Endothelial cell of umbilical vein (primary cell): ENCODE data around the gene ZSCAN16. TPM values are rescaled to one million over a fixed set of nuclear protein-coding genes. Genes with fewer than 3 reads are reported as not detected.

ENCODE experiments used
- BruUV-seq: library from RNA; stranded (reverse); fragments of 400-500 nt; replicated peaks from 2 replicates; lab custom pipeline; 2021; lab: Mats Ljungman, UMichigan
- CTCF ChIA-PET: fragments of 300-600, 350-600 bp; sonication (Branson Sonifier 250); formaldehyde crosslinking; loops from one replicate; lab custom pipeline; 2021; ENCODE audit warnings: antibody characterized with exemption, inconsistent platforms; lab: Charles Lee
- POLR2A ChIA-PET: fragments of 300-600, 350-600 bp; sonication (Branson Sonifier 250); formaldehyde crosslinking; loops from one replicate; lab custom pipeline; 2021; ENCODE audit warnings: antibody characterized with exemption, inconsistent platforms; lab: Charles Lee
- DNase-seq: peaks from one replicate; pipeline ENCODE4 v3.0.0-alpha.2; 2011; ENCODE audit warnings: low read depth, low spot score
- FAIRE-seq: peaks from 2 replicates; lab custom pipeline; 2011; peaks lifted over from hg19 to GRCh38; lab: Jason Lieb, UNC
- H2AFZ ChIP-seq: 2 replicates; pipeline ENCODE4 v1.6.0; 2012; ENCODE audit warnings: low read depth, low read length, control low read depth, inconsistent platforms
- H3K27ac ChIP-seq: 2 replicates; pipeline ENCODE4 v1.5.1; 2011; ENCODE audit warnings: low read depth, mild to moderate bottlenecking, control low read depth, low read length, moderate library complexity; ENCODE audit not compliant: insufficient read depth
- H3K27me3 ChIP-seq, 2 experiments: 2 replicates each; pipeline versions ENCODE4 v1.6.0 to v1.6.1; 2011; ENCODE audit warnings: low read length in 2 of 2, mixed read lengths in 1 of 2; ENCODE audit not compliant: control insufficient read depth in 2 of 2, insufficient read depth in 2 of 2
- H3K36me3 ChIP-seq, 2 experiments: 2 replicates in 1 of 2; 3 replicates in 1 of 2; pipeline ENCODE4 v1.5.1; 2011; ENCODE audit warnings: low read length in 2 of 2, mild to moderate bottlenecking in 1 of 2, moderate library complexity in 1 of 2; ENCODE audit not compliant: control insufficient read depth in 2 of 2, insufficient read depth in 2 of 2; ENCODE audit errors: extremely low read depth in 1 of 2
- H3K4me1 ChIP-seq: 3 replicates; pipeline ENCODE4 v1.5.1; 2011; ENCODE audit warnings: mild to moderate bottlenecking, low read length; ENCODE audit not compliant: control insufficient read depth, insufficient read depth; ENCODE audit errors: extremely low read depth
- H3K4me2 ChIP-seq: 2 replicates; pipeline ENCODE4 v1.6.1; 2011; ENCODE audit warnings: low read length, control low read depth, mixed read lengths; ENCODE audit not compliant: insufficient read depth
- H3K4me3 ChIP-seq, 3 experiments: fragments of 200-600 bp in 1 of 3; sonication (generic), shearing (Covaris generic) in 1 of 3; replicated peaks in 1 of 3; 2 replicates each; pipeline ENCODE4 v1.5.1; 2011 to 2016; ENCODE audit warnings: control low read depth in 3 of 3, low read length in 3 of 3, mild to moderate bottlenecking in 2 of 3, inconsistent platforms in 1 of 3, low read depth in 1 of 3, moderate library complexity in 1 of 3; ENCODE audit not compliant: insufficient read depth in 1 of 3
- H3K79me2 ChIP-seq: 2 replicates; pipeline ENCODE4 v1.6.0; 2012; ENCODE audit warnings: low read length, inconsistent platforms; ENCODE audit not compliant: control insufficient read depth, insufficient read depth
- H3K9ac ChIP-seq: replicated peaks from 2 replicates; pipeline ENCODE3; 2011; ENCODE audit warnings: low read length, control low read depth; ENCODE audit not compliant: insufficient read depth; ENCODE audit errors: extremely low read depth
- H3K9me1 ChIP-seq: replicated peaks from 3 replicates; pipeline ENCODE4 v1.6.0; 2011; ENCODE audit warnings: mild to moderate bottlenecking, low read length; ENCODE audit not compliant: control insufficient read depth, insufficient read depth; ENCODE audit errors: extremely low read depth
- H3K9me3 ChIP-seq: replicated peaks from 2 replicates; pipeline ENCODE4 v1.5.1; 2012; ENCODE audit warnings: low read length, inconsistent platforms; ENCODE audit not compliant: control insufficient read depth, insufficient read depth
- H4K20me1 ChIP-seq: replicated peaks from 2 replicates; pipeline ENCODE3; 2011; ENCODE audit warnings: mild to moderate bottlenecking, low read length; ENCODE audit not compliant: control insufficient read depth, insufficient read depth; ENCODE audit errors: extremely low read depth
- CTCF ChIP-seq, 2 donors: IDR thresholded peaks; 1 replicate in 1 of 2; 2 replicates in 1 of 2; pipeline ENCODE4 v1.5.1; 2011; ENCODE audit warnings: low read length in 2 of 2, mild to moderate bottlenecking in 2 of 2, moderate library complexity in 2 of 2, control low read depth in 1 of 2, inconsistent platforms in 1 of 2, low read depth in 1 of 2; ENCODE audit not compliant: insufficient read depth in 1 of 2; ENCODE audit errors: extremely low read depth in 1 of 2
- EZH2 ChIP-seq: IDR thresholded peaks from 2 replicates; pipeline ENCODE4 v1.6.1; 2012; ENCODE audit warnings: borderline replicate concordance, low read depth, mild to moderate bottlenecking, moderate library complexity, low read length, inconsistent platforms; ENCODE audit not compliant: severe bottlenecking
- FOS ChIP-seq: IDR thresholded peaks from 2 replicates; pipeline ENCODE4 v1.6.1; 2011; ENCODE audit warnings: mild to moderate bottlenecking, low read length, moderate library complexity, borderline replicate concordance; ENCODE audit not compliant: insufficient read depth
- GATA2 ChIP-seq: IDR thresholded peaks from 2 replicates; pipeline ENCODE4 v1.7.0; 2011; ENCODE audit warnings: low read depth, mild to moderate bottlenecking, moderate library complexity, mixed read lengths, low read length; ENCODE audit not compliant: insufficient read length, insufficient read depth
- JUN ChIP-seq: IDR thresholded peaks from 2 replicates; pipeline ENCODE4 v1.6.1; 2011; ENCODE audit warnings: borderline replicate concordance, low read depth; ENCODE audit not compliant: insufficient read length, insufficient read depth
- MYC ChIP-seq: IDR thresholded peaks from one replicate; pipeline ENCODE4 v1.6.1; 2011; ENCODE audit warnings: mild to moderate bottlenecking, low read depth, low read length
- POLR2A ChIP-seq: IDR thresholded peaks from 2 replicates; pipeline ENCODE4 v1.6.1; 2012; ENCODE audit warnings: low read depth, mild to moderate bottlenecking, control low read depth, low read length
- POLR2AphosphoS5 ChIP-seq: IDR thresholded peaks from 2 replicates; pipeline ENCODE4 v1.6.1; 2012; ENCODE audit warnings: low read depth, mild to moderate bottlenecking, control low read depth, low read length, moderate library complexity; ENCODE audit not compliant: insufficient read depth
- dilution Hi-C: fragments of 300-500 bp; cut with MboI; formaldehyde crosslinking; loops from one replicate; pipeline ENCODE4 v1.15.0; 2019; ENCODE audit warnings: low sequenced_read_pairs; ENCODE audit not compliant: extremely low pct_ligation_motif_present
- intact Hi-C: fragments of 100-400 bp; cut with micrococcal nuclease; formaldehyde crosslinking; loops from one replicate; pipeline ENCODE4 v1.10.0; 2022
- polyA plus RNA-seq, 4 experiments: library from polyadenylated mRNA; depleted of rRNA in 3 of 4; stranded (reverse) in 3 of 4; unstranded in 1 of 4; fragments of >200 nt; gene quantifications; 2 replicates each; pipeline versions ENCODE4 v1.2.1 to v1.2.3, GENCODE V29; 2011 to 2012; ENCODE audit warnings: missing spikeins in 1 of 4
- total RNA-seq: library from RNA; stranded (reverse); gene quantifications from 2 replicates; pipeline ENCODE4 v1.2.3, GENCODE V29; 2021
- TF ChIP-seq, protein P1 (sequence below): IDR thresholded peaks from 2 replicates; pipeline ENCODE4 v1.6.1; 2011; ENCODE audit not compliant: insufficient read depth, insufficient read length

Gene ZSCAN16
- total and polyA plus RNA-seq, 2 donors (not counting 3 experiments of a cell fraction or from before 2014, with no cell fraction given): 4.9 to 7.7 TPM

- Histone ChIP-seq H3K9me1 (no peaks in the 10 kb centered on the region), H3K4me3 (no peak overlapping the region), H3K36me3 (no peaks in the 10 kb centered on the region), H4K20me1 (no peaks in the 10 kb centered on the region), H3K9me3 (no peaks in the 10 kb centered on the region), H2AFZ (no peak overlapping the region), H3K27ac (no peak overlapping the region), H3K4me2 (no peak overlapping the region), H3K79me2 (no peaks in the 10 kb centered on the region), H3K27me3 (peaks cover 0 to 7% of the 10 kb centered on the region in 2 experiments), H3K9ac (no peak overlapping the region), H3K4me1 (no peaks in the 10 kb centered on the region)
- intact Hi-C loops (no loop called here), dilution Hi-C loops (no loop called here)
- TF ChIP-seq JUN (no peak), POLR2A (no peak)
- ChIA-PET CTCF (interaction anchor here (0.5 kb wide), 1 partner anchor 428 kb away, joined by 4 read pairs; no protein-coding TSS in a partner anchor), POLR2A (no interaction called here)
- DNase-seq (no peak), FAIRE-seq (no peak)
- BruUV-seq: no TSS peak
These were observed 46.9 kb downstream of the ZSCAN16 start for GRCh38 chr6:28171271-28171670.

GRCh38 chr6:28172006-28172405, 47.6 kb downstream of the ZSCAN16 start:
- Histone ChIP-seq H3K4me1 (no peaks in the 10 kb centered on the region), H3K27ac (no peak overlapping the region), H3K9me3 (no peaks in the 10 kb centered on the region), H3K9me1 (no peaks in the 10 kb centered on the region), H3K36me3 (no peaks in the 10 kb centered on the region), H3K4me2 (no peak overlapping the region), H4K20me1 (no peaks in the 10 kb centered on the region), H3K27me3 (peaks cover 0 to 3% of the 10 kb centered on the region in 2 experiments), H3K79me2 (no peaks in the 10 kb centered on the region), H2AFZ (no peak overlapping the region), H3K9ac (no peak overlapping the region), H3K4me3 (no peak overlapping the region)
- DNase-seq: no peak
- dilution Hi-C loops: no loop called here
- ChIA-PET CTCF (no interaction called here), POLR2A (no interaction called here)
- BruUV-seq: no TSS peak
- TF ChIP-seq POLR2A (no peak), JUN (no peak), EZH2 (no peak), POLR2AphosphoS5 (no peak), MYC (no peak), CTCF (IDR thresholded peaks at IDR 0.05; ENCODE audit: extremely low read depth in 1 of 2, insufficient read depth in 1 of 2, low read depth in 1 of 2, low read length in 2 of 2) (no peak), FOS (no peak), GATA2 (no peak)
- TF ChIP-seq, protein P1, sequence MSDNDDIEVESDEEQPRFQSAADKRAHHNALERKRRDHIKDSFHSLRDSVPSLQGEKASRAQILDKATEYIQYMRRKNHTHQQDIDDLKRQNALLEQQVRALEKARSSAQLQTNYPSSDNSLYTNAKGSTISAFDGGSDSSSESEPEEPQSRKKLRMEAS: no peak
- intact Hi-C loops: no loop called here
- FAIRE-seq: no peak
